PC-3 (cell line): ENCODE measurements around the gene FN3K.

Experiments
- EZH2 ChIP-seq: fragments of 300-600 bp; sonication (generic); IDR thresholded peaks from one replicate; pipeline ENCODE4 v1.6.1; 2017; ENCODE audit warnings: antibody characterized with exemption, mild to moderate bottlenecking, low read length; ENCODE audit not compliant: unreplicated experiment
- EZH2phosphoT487 ChIP-seq: fragments of 300-600 bp; sonication (generic); IDR thresholded peaks from 2 replicates; pipeline ENCODE4 v1.6.1; 2018; ENCODE audit warnings: mild to moderate bottlenecking, antibody characterized with exemption, low read length, borderline replicate concordance
- TF ChIP-seq, protein P1 (sequence below): fragments of 300-600 bp; sonication (generic); conservative IDR thresholded peaks from 2 replicates; pipeline ENCODE4 v1.5.1; 2017; ENCODE audit warnings: antibody characterized with exemption, low read depth, mild to moderate bottlenecking, low read length

DNA sequence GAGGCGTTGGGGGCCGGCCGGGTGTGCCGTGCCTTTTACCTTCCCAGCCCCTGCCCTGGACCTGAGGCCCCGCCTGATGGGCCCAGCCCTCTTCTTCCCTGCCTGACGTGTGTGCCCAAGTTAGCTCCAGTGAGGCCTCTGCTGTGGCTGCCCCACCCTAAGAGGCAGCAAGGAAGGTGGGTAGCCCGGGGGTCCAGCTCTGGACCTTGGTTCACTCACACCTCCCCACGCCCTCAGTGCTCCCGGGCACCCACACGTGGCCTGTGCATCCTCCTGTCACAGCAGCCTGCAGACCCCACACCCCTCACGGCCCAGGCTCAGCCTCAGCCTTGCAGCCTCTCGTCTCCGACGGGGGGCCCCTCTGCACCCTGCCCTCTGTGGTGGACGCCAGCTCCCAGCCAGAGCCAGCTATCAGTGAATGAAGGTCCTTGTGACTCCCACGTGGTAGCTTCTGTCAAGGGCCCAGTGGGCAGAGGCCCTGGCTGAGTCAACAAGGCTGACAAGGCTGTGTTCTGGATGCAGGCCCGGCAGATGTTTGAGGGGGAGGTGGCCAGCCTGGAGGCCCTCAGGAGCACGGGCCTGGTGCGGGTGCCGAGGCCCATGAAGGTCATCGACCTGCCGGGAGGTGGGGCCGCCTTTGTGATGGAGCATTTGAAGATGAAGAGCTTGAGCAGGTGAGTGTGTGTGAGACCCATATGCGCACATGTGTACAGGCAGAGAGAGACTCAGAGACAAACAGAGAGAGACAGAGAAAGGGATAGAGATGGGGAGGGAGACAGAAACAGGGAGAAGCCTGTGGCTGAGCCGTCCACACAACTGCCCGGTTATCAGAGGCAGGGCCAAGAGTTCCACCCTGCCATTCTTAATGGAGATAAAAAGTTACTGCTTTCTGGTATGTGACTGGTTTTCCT lies 2.8 kb downstream of the FN3K start:
- TF ChIP-seq, protein P1, sequence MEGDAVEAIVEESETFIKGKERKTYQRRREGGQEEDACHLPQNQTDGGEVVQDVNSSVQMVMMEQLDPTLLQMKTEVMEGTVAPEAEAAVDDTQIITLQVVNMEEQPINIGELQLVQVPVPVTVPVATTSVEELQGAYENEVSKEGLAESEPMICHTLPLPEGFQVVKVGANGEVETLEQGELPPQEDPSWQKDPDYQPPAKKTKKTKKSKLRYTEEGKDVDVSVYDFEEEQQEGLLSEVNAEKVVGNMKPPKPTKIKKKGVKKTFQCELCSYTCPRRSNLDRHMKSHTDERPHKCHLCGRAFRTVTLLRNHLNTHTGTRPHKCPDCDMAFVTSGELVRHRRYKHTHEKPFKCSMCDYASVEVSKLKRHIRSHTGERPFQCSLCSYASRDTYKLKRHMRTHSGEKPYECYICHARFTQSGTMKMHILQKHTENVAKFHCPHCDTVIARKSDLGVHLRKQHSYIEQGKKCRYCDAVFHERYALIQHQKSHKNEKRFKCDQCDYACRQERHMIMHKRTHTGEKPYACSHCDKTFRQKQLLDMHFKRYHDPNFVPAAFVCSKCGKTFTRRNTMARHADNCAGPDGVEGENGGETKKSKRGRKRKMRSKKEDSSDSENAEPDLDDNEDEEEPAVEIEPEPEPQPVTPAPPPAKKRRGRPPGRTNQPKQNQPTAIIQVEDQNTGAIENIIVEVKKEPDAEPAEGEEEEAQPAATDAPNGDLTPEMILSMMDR = no peak
- TF ChIP-seq EZH2phosphoT487 (no peak), EZH2 (no peak)
